Trophoblast cell (in vitro differentiated cells and primary cell): ENCODE measurements around the gene EML2.

Source experiments
- DNase-seq, 2 donors: peaks; one replicate each; pipeline ENCODE4 v3.0.0-alpha.2; 2016
- H2AFZ ChIP-seq: 2 replicates; pipeline ENCODE4 v1.6.1; 2013; ENCODE audit warnings: low read length, moderate library complexity, mild to moderate bottlenecking; ENCODE audit not compliant: insufficient read depth, poor library complexity
- H2AK5ac ChIP-seq: 2 replicates; pipeline ENCODE4 v1.6.1; 2013; ENCODE audit warnings: mild to moderate bottlenecking, low read length
- H2BK120ac ChIP-seq: 2 replicates; pipeline ENCODE4 v1.6.1; 2013; ENCODE audit warnings: low read length, mild to moderate bottlenecking, moderate library complexity; ENCODE audit not compliant: insufficient read depth, poor library complexity
- H2BK12ac ChIP-seq: 2 replicates; pipeline ENCODE4 v1.6.1; 2013; ENCODE audit warnings: mild to moderate bottlenecking, low read length, moderate library complexity
- H2BK5ac ChIP-seq: 2 replicates; pipeline ENCODE4 v1.6.1; 2013; ENCODE audit warnings: low read length, low read depth, moderate library complexity, mild to moderate bottlenecking; ENCODE audit not compliant: poor library complexity
- H3K14ac ChIP-seq: 2 replicates; pipeline ENCODE4 v1.6.1; 2013; ENCODE audit warnings: mild to moderate bottlenecking, low read length
- H3K18ac ChIP-seq: 2 replicates; pipeline ENCODE4 v1.6.1; 2013; ENCODE audit warnings: mild to moderate bottlenecking, low read length
- H3K23ac ChIP-seq: 2 replicates; pipeline ENCODE4 v1.6.1; 2013; ENCODE audit warnings: low read length
- H3K27ac ChIP-seq: 2 replicates; pipeline ENCODE4 v1.5.1; 2013; ENCODE audit warnings: low read depth, mild to moderate bottlenecking, inconsistent platforms, low read length, moderate library complexity
- H3K27me3 ChIP-seq: 2 replicates; pipeline ENCODE4 v1.6.1; 2013; ENCODE audit warnings: inconsistent platforms, mild to moderate bottlenecking, low read length, moderate library complexity; ENCODE audit not compliant: insufficient read depth
- H3K36me3 ChIP-seq, 2 experiments: 1 replicate in 1 of 2; 2 replicates in 1 of 2; pipeline ENCODE4 v1.6.1; 2013; ENCODE audit warnings: low read length in 2 of 2, mild to moderate bottlenecking in 2 of 2, moderate library complexity in 1 of 2; ENCODE audit not compliant: insufficient read depth in 2 of 2, control insufficient read depth in 1 of 2
- H3K4ac ChIP-seq: 2 replicates; pipeline ENCODE4 v1.6.1; 2013; ENCODE audit warnings: low read depth, mild to moderate bottlenecking, low read length, moderate library complexity
- H3K4me1 ChIP-seq, 2 experiments: 1 replicate in 1 of 2; 2 replicates in 1 of 2; pipeline ENCODE4 v1.6.1; 2013; ENCODE audit warnings: low read length in 2 of 2, mild to moderate bottlenecking in 2 of 2, moderate library complexity in 1 of 2; ENCODE audit not compliant: insufficient read depth in 2 of 2, control insufficient read depth in 1 of 2
- H3K4me2 ChIP-seq: 2 replicates; pipeline ENCODE4 v1.6.1; 2013; ENCODE audit warnings: inconsistent platforms, mild to moderate bottlenecking, low read length, moderate library complexity
- H3K4me3 ChIP-seq: 2 replicates; pipeline ENCODE4 v1.5.1; 2013; ENCODE audit warnings: mild to moderate bottlenecking, low read depth, low read length, inconsistent platforms
- H3K79me1 ChIP-seq: one replicate; pipeline ENCODE4 v1.6.1; 2013; ENCODE audit warnings: low read length
- H3K79me2 ChIP-seq: 2 replicates; pipeline ENCODE4 v1.6.1; 2013; ENCODE audit warnings: low read length, mild to moderate bottlenecking; ENCODE audit not compliant: control insufficient read depth, insufficient read depth, poor library complexity
- H3K9ac ChIP-seq: 2 replicates; pipeline ENCODE4 v1.6.1; 2013; ENCODE audit warnings: mild to moderate bottlenecking, low read length
- H3K9me3 ChIP-seq: 2 replicates; pipeline ENCODE4 v1.6.1; 2013; ENCODE audit warnings: low read depth, mild to moderate bottlenecking, control low read depth, inconsistent platforms, low read length; ENCODE audit not compliant: insufficient read depth
- H4K12ac ChIP-seq: 2 replicates; pipeline ENCODE4 v1.6.1; 2013; ENCODE audit warnings: low read depth, mild to moderate bottlenecking, low read length, moderate library complexity
- H4K8ac ChIP-seq: 2 replicates; pipeline ENCODE4 v1.6.1; 2013; ENCODE audit warnings: low read depth, mild to moderate bottlenecking, low read length, moderate library complexity
- H4K91ac ChIP-seq: one replicate; pipeline ENCODE4 v1.6.1; 2013; ENCODE audit warnings: low read depth, mild to moderate bottlenecking, low read length, moderate library complexity
- WGBS: extraction: QIAGEN DNeasy Blood & Tissue Kit; methylation state at CpG from one replicate; pipeline ENCODE4 v1.1.7; 2013; ENCODE audit warnings: missing lambda C conversion rate; ENCODE audit not compliant: insufficient read length, insufficient coverage; ENCODE audit errors: extremely low coverage; 5-methylcytosine and 5-hydroxymethylcytosine counted together

EML2 gene

DNA sequence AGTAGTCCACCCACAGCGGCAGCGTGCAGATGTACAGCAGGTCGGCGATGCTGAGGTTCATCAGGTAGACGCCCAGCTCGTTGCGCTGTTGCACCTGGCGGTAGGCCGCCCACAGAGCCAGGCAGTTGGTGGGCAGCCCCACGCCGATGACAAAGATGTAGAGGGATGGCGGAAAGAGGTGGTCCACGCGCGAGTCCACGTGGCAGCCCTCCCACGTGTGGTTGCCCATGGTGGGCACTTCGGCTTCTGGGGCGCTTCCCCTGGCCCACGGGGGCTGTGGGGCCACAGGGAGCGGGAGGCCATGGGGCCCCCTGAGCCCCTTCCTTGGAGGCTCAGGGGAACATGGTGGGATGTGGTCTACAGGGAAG lies 47.6 kb downstream of the EML2 start:
- Histone ChIP-seq H2BK12ac (no peak overlapping the region), H3K18ac (no peak overlapping the region), H3K4me3 (peak overlapping the region; percentile 50), H3K23ac (no peak overlapping the region), H3K27ac (no peak overlapping the region), H2BK120ac (no peak overlapping the region), H3K79me2 (no peaks in the 10 kb centered on the region), H3K9me3 (peaks cover 9% of the 10 kb centered on the region), H4K8ac (no peak overlapping the region), H2AK5ac (no peak overlapping the region), H3K4me2 (no peak overlapping the region), H4K12ac (no peak overlapping the region), H3K4me1 (no peaks in the 10 kb centered on the region), H2AFZ (no peak overlapping the region), H3K79me1 (no peaks in the 10 kb centered on the region), H3K27me3 (peaks cover 4% of the 10 kb centered on the region), H3K14ac (no peak overlapping the region), H3K9ac (no peak overlapping the region), H2BK5ac (no peak overlapping the region), H3K36me3 (no peaks in the 10 kb centered on the region), H4K91ac (no peak overlapping the region), H3K4ac (no peak overlapping the region)
- no peak for DNase-seq
- WGBS, result no CpG with 5 or more reads among the region's 21 CpGs

GRCh38 chr19:45591004-45591637 lies 48.1 kb downstream of the EML2 start:
- WGBS, result no CpG with 5 or more reads among the region's 48 CpGs
- Histone ChIP-seq H2BK5ac (no peak overlapping the region), H3K4me3 (peak overlapping the region; percentile 50), H3K9me3 (peaks cover 9% of the 10 kb centered on the region), H3K27me3 (peaks cover 4% of the 10 kb centered on the region), H3K23ac (no peak overlapping the region), H3K4ac (no peak overlapping the region), H2BK120ac (no peak overlapping the region), H2AFZ (no peak overlapping the region), H3K4me2 (no peak overlapping the region), H2AK5ac (no peak overlapping the region), H3K79me1 (no peaks in the 10 kb centered on the region), H3K79me2 (no peaks in the 10 kb centered on the region), H3K27ac (no peak overlapping the region), H3K4me1 (no peaks in the 10 kb centered on the region), H3K18ac (no peak overlapping the region), H4K8ac (no peak overlapping the region), H4K91ac (no peak overlapping the region), H3K36me3 (no peaks in the 10 kb centered on the region), H4K12ac (no peak overlapping the region), H3K14ac (no peak overlapping the region), H3K9ac (no peak overlapping the region), H2BK12ac (no peak overlapping the region)
- DNase-seq, result peak; percentile 71 to 85

- Histone ChIP-seq H4K91ac (no peak overlapping the region), H3K4me3 (no peak overlapping the region), H2AK5ac (no peak overlapping the region), H2BK120ac (no peak overlapping the region), H3K79me2 (no peaks in the 10 kb centered on the region), H3K79me1 (no peaks in the 10 kb centered on the region), H3K4me2 (no peak overlapping the region), H3K36me3 (no peaks in the 10 kb centered on the region), H3K9ac (no peak overlapping the region), H3K14ac (no peak overlapping the region), H3K4ac (no peak overlapping the region), H3K9me3 (peaks cover 9% of the 10 kb centered on the region), H3K27me3 (peaks cover 4% of the 10 kb centered on the region), H3K18ac (no peak overlapping the region), H4K8ac (no peak overlapping the region), H3K4me1 (no peaks in the 10 kb centered on the region), H2BK12ac (no peak overlapping the region), H2BK5ac (no peak overlapping the region), H3K27ac (no peak overlapping the region), H2AFZ (no peak overlapping the region), H3K23ac (no peak overlapping the region), H4K12ac (no peak overlapping the region)
- WGBS, result no CpG with 5 or more reads among the region's 15 CpGs
- DNase-seq, result no peak
Observed at GRCh38 chr19:45590300-45591003, 48.7 kb downstream of the EML2 start.

DNA sequence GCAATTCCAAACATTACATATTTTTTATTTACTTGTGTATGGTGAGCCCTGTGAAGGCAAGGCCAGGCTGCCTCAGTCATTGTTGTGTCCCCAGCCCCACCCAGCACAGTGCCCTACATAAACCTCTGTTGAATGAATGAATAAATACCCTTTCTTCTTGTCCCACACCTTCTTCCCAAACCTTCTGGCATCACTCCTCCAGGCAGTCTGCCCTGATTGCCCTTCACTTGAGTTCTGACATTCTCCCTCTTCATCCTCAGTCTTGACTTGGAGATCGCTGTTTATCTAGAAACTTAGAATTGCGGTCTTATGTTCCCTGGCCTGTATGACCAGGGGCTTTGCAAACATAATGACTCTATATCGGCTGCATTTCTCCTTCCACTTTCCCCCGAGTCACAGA lies 49.4 kb downstream of the EML2 start:
- H2BK120ac ChIP-seq, result no peak overlapping the region
- no peaks in the 10 kb centered on the region for H3K36me3 ChIP-seq
- peaks cover 4% of the 10 kb centered on the region for H3K27me3 ChIP-seq
- H3K18ac ChIP-seq, result no peak overlapping the region
- peaks cover 0 to 2% of the 10 kb centered on the region in 2 experiments for H3K4me1 ChIP-seq
- H3K14ac ChIP-seq, result no peak overlapping the region
- H4K8ac ChIP-seq, result no peak overlapping the region
- DNase-seq, result no peak
- WGBS, result no CpG with 5 or more reads among the region's 4 CpGs
- no peak overlapping the region for H3K23ac ChIP-seq
- H3K27ac ChIP-seq, result no peak overlapping the region
- H2BK5ac ChIP-seq, result no peak overlapping the region
- no peak overlapping the region for H3K9ac ChIP-seq
- no peaks in the 10 kb centered on the region for H3K79me2 ChIP-seq
- H3K4me2 ChIP-seq, result no peak overlapping the region
- H4K91ac ChIP-seq, result no peak overlapping the region
- no peak overlapping the region for H2AFZ ChIP-seq
- peaks cover 5% of the 10 kb centered on the region for H3K79me1 ChIP-seq
- H2BK12ac ChIP-seq, result no peak overlapping the region
- no peak overlapping the region for H3K4ac ChIP-seq
- H4K12ac ChIP-seq, result no peak overlapping the region
- no peak overlapping the region for H2AK5ac ChIP-seq
- no peak overlapping the region for H3K4me3 ChIP-seq
- H3K9me3 ChIP-seq, result peaks cover 9% of the 10 kb centered on the region
